RWPE1 (cell line): ENCODE data around the gene CREB3L4.

ENCODE experiments used
- CTCF ChIA-PET: fragments of 350-600 bp; sonication (Branson Sonifier 250); formaldehyde crosslinking; extraction: SDS; loops from one replicate; lab custom pipeline; 2021; lab: Yijun Ruan, JAX
- POLR2A ChIA-PET: fragments of 400-600 bp; formaldehyde crosslinking; extraction: SDS; loops from one replicate; lab custom pipeline; 2020; ENCODE audit warnings: antibody characterized with exemption; ENCODE audit not compliant: low non-redundant PET; lab: Yijun Ruan, JAX
- DNase-seq: peaks from one replicate; pipeline ENCODE4 v3.0.0; 2012; ENCODE audit warnings: low spot score
- H3K27ac ChIP-seq: fragments of 450-650 bp; 2 replicates; pipeline ENCODE4 v1.5.1; 2017
- CTCF ChIP-seq: fragments of 450-650 bp; conservative IDR thresholded peaks from 2 replicates; pipeline ENCODE4 v1.5.1; 2017; ENCODE audit warnings: low read depth, mild to moderate bottlenecking

The CREB3L4 gene

GRCh38 chr1:153929426-153929825 is 38.3 kb upstream of the CREB3L4 start:
- DNase-seq: no peak
- TF ChIP-seq CTCF: no peak
- ChIA-PET POLR2A (interaction anchor here (0.6 kb wide), 1 partner anchor 45 kb away, joined by 3 read pairs; no protein-coding TSS in a partner anchor), CTCF (interaction anchor here (0.6 kb wide), 2 partner anchors 32 to 65 kb away, joined by 4 to 5 read pairs; no protein-coding TSS in a partner anchor)
- H3K27ac ChIP-seq: peak overlapping the region; percentile 13

- peak overlapping the region; percentile 40 for H3K27ac ChIP-seq
- ChIA-PET POLR2A (no interaction called here), CTCF (interaction anchor here (0.6 kb wide), 2 partner anchors 33 to 66 kb away, joined by 4 to 5 read pairs; no protein-coding TSS in a partner anchor)
- no peak for TF ChIP-seq CTCF
- no peak for DNase-seq
Measured at GRCh38 chr1:153929981-153930948, 37.4 kb upstream of the CREB3L4 start.

- POLR2A ChIA-PET: no interaction called here
- TF ChIP-seq CTCF: no peak
- H3K27ac ChIP-seq: no peak overlapping the region
- CTCF ChIA-PET: no interaction called here
- DNase-seq: no peak
Measured at GRCh38 chr1:153932156-153933131, 35.3 kb upstream of the CREB3L4 start.

- TF ChIP-seq CTCF: no peak
- no peak for DNase-seq
- no peak overlapping the region for H3K27ac ChIP-seq
- ChIA-PET CTCF (no interaction called here), POLR2A (no interaction called here)
Measured at GRCh38 chr1:153933430-153933829, 34.3 kb upstream of the CREB3L4 start.

GRCh38 chr1:153933955-153934354 is 33.7 kb upstream of the CREB3L4 start:
- CTCF ChIA-PET: no interaction called here

More at GRCh38 chr1:153933955-153934354, 33.7 kb upstream of the CREB3L4 start:
- no peak for TF ChIP-seq CTCF
- POLR2A ChIA-PET: no interaction called here
- H3K27ac ChIP-seq: 0 out of 2 replicates have a peak overlapping the region, but pooled peaks have one; percentile 4
- no peak for DNase-seq
